Effector memory CD8-positive, alpha-beta T cell (primary cell): Measurements from ENCODE around the gene FAT4.

Experiments
- ATAC-seq: fragments of 150-1000 bp; cut with Tn5 transposase; replicated peaks from 2 replicates; pipeline ENCODE4 v1.10.0; 2021; ENCODE audit warnings: mild to moderate bottlenecking, moderate library complexity
- DNase-seq, 3 experiments: peaks; one replicate each; pipeline ENCODE4 v3.0.0; 2021
- H3K27ac Mint-ChIP-seq, 2 donors: one replicate each; pipeline ENCODE4 v1.8.0; 2022; ENCODE audit warnings: mild to moderate bottlenecking in 2 of 2, mixed read lengths in 2 of 2, moderate library complexity in 2 of 2
- H3K27me3 Mint-ChIP-seq, 2 donors: one replicate each; pipeline ENCODE4 v1.8.0; 2022; ENCODE audit warnings: mixed read lengths in 2 of 2
- H3K36me3 Mint-ChIP-seq: one replicate; pipeline ENCODE4 v1.8.0; 2022; ENCODE audit warnings: mild to moderate bottlenecking, moderate library complexity, mixed read lengths; ENCODE audit not compliant: insufficient read depth
- H3K4me1 Mint-ChIP-seq, 2 donors: one replicate each; pipeline ENCODE4 v1.8.0; 2022; ENCODE audit warnings: low read depth in 2 of 2, mixed read lengths in 2 of 2
- H3K4me3 Mint-ChIP-seq, 2 donors: one replicate each; pipeline ENCODE4 v1.8.0; 2022; ENCODE audit warnings: mild to moderate bottlenecking in 2 of 2, mixed read lengths in 2 of 2, moderate library complexity in 2 of 2
- H3K9me3 Mint-ChIP-seq, 2 donors: one replicate each; pipeline ENCODE4 v1.8.0; 2022; ENCODE audit warnings: mixed read lengths in 2 of 2

Gene FAT4

GRCh38 chr4:125359960-125360634 is 45.3 kb downstream of the FAT4 start:
- Mint-ChIP-seq H3K4me3 (no peak overlapping the region), H3K27me3 (no peaks in the 10 kb centered on the region), H3K36me3 (no peaks in the 10 kb centered on the region), H3K9me3 (peaks cover 0 to 13% of the 10 kb centered on the region in 2 donors), H3K4me1 (no peaks in the 10 kb centered on the region), H3K27ac (no peak overlapping the region)
- no peak for ATAC-seq
- no peak for DNase-seq

DNA sequence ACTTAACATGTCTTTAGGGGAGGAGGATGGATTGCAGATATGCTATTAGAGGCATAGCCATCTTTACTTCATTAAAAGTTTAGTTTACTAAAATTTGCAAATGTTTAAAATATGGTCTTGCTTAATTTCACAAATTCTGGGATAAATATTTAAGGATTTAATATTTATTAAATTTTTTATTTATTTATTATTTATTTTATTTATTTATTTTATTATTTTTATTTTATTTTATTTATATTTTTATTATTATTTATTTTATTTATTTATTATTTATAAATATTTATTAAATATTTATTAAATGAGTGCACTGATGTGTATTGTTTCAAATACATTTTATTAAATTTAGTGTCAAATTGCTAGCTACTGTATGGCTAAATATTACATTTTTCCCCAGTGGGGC is 46.0 kb downstream of the FAT4 start:
- peaks cover 0 to 14% of the 10 kb centered on the region in 2 donors for H3K9me3 Mint-ChIP-seq
- no peak overlapping the region for H3K27ac Mint-ChIP-seq
- no peaks in the 10 kb centered on the region for H3K27me3 Mint-ChIP-seq
- no peaks in the 10 kb centered on the region for H3K36me3 Mint-ChIP-seq
- no peaks in the 10 kb centered on the region for H3K4me1 Mint-ChIP-seq
- no peak overlapping the region for H3K4me3 Mint-ChIP-seq
- no peak for DNase-seq
- ATAC-seq, result no peak
